Hepatic stellate cell (primary cell): ENCODE measurements around the gene PUSL1.
"Not testable (repeated sequence)": the region's sequence is repeated elsewhere in the genome, so short reads cannot be mapped to it uniquely, and the experiment has no call there.

Source experiments
- DNase-seq: peaks from one replicate; pipeline ENCODE4 v3.0.0; 2011; ENCODE audit warnings: low spot score

PUSL1 gene

GRCh38 chr1:1310476-1311053, 2.2 kb downstream of the PUSL1 start:
- DNase-seq, result no peak

- no peak for DNase-seq
Observed at GRCh38 chr1:1311107-1312104, 3.0 kb downstream of the PUSL1 start.

GRCh38 chr1:1312450-1313314, 4.3 kb downstream of the PUSL1 start:
- DNase-seq, result no peak

GRCh38 chr1:1313500-1314236, 5.3 kb downstream of the PUSL1 start:
- no peak for DNase-seq

DNA sequence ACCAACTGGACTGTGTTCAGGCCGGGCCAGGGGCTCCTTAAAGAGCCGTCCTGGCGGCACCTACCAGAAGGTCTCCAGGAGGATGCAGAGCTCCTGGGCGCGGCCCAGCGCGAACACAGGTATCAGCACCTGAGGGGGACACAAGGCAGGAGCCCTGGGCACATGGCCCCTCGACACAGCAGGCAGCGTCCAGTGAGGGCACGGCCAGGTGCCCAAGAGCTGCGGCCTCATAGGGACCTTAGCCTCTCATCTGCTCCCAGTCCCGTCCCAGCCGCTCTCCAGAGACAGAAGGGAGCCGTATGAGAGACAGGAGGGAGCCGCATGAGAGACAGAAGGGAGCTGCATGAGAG, 5.8 kb downstream of the PUSL1 start:
- DNase-seq, result no peak

- DNase-seq, result no peak
Observed at GRCh38 chr1:1314678-1315335, 6.4 kb downstream of the PUSL1 start.

GRCh38 chr1:1315435-1315954, 7.1 kb downstream of the PUSL1 start:
- no peak for DNase-seq

- not testable (repeated sequence) for DNase-seq
Observed at GRCh38 chr1:1316199-1316598, 7.8 kb downstream of the PUSL1 start.

DNA sequence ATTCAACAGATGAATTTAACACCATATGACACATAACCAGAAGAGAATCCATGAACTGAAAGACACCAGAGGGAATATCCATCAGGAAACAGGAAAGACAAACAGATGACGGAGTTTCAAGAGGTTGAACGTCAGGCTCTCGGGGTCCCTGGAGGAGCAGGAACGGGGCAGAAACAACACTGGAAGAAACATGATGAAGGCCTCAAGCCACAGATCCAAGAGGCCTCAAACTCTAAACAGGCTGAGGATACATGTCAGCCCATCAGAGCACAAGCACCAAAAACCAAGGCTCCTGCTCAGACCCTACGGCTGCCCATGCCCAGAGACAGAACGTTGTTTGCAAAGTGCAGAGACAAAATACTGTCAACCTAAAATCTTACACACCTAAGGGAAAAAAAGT, 9.0 kb downstream of the PUSL1 start:
- no peak for DNase-seq

DNA sequence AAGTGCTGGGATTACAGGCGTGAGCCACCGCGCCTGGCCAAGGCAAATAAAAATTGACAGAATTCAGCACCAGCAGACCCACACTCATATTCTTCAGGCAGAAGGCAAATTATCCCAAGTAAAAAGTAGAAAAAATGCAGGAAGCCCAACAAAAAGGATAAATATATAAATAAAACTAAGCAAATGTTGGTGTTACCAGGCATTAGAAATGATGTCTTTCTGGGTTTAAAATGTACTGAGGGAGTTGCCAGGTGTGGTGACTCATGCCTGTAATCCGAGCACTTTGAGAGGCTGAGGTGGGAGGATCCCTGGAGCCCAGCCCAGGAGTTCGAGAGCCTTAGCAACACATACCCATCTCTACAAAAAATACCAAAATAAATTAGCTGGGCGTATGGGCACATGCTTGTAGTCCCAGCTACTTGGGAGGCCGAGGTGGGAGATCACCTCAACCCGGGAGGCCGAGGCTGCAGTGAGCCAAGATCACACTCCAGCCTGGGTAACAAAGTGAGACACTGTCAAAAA, 9.8 kb downstream of the PUSL1 start:
- DNase-seq, result peak; percentile 61

DNA sequence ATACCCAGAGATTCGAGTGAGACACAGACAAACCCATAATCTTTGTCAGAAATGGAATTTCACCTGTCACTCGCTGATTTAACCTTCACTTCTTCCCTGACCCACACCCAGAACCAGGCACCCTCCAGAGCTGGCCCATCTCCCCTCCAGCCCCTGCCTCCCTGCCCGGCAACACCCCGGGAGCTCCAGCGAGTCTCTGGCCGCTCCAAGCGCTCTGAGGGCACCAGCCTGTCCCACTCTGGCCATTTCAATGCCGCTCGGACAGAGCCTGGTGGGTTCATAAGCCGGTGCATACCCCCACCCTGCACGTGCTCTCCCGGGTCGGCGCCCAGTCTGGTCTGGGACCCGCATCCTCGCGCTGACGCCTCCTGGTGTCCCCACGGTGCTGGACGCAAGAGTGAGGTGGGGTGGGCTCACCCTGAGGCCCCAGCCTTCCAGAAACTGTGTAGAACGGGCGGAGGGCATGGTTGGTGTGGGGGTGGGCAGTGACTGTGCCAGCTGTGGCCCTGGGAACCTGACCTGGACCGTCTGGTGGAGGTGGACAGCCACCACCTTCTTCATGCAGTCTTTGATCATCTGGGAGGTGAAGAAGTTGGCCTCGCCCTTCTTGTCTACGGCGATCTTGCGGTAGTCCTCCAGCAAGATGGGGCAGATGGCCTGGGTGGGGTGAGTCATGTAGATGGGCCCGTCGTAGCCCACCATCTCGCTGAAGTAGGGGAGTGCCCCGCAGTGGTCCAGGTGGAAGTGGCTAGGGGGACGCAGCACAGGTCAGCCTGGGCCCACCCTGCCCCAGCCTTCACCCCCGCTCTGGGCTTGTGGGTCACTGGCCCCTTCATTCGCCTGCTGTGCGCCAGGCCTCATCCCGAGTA, 10.6 kb downstream of the PUSL1 start:
- no peak for DNase-seq

GRCh38 chr1:1319646-1319941, 11.2 kb downstream of the PUSL1 start:
- DNase-seq, result no peak

- peak; percentile 42 for DNase-seq
Observed at GRCh38 chr1:1320666-1321448, 12.5 kb downstream of the PUSL1 start.

GRCh38 chr1:1321477-1321876, 13.1 kb downstream of the PUSL1 start:
- DNase-seq, result no peak

DNA sequence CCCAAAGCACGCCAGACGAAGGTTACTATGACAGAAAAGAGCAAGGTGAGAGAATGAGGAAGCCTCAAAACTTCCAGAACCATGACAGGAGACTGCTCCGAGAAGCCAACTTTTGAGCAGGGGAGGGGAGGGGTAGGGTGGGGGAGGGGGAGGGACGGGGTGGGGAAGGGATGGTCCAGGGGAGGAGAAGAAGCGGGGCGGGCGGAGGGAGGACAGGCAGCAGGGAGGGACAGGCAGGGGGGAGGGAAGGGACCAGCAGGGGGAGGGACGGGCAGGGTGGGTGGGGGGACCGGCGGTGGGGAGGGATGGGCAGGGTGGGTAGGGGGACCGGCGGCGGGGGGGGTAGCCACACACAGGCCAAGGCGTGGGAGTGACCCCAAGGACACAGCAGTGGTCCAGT, 14.0 kb downstream of the PUSL1 start:
- DNase-seq, result no peak

GRCh38 chr1:1322952-1323351, 14.6 kb downstream of the PUSL1 start:
- DNase-seq, result no peak

DNA sequence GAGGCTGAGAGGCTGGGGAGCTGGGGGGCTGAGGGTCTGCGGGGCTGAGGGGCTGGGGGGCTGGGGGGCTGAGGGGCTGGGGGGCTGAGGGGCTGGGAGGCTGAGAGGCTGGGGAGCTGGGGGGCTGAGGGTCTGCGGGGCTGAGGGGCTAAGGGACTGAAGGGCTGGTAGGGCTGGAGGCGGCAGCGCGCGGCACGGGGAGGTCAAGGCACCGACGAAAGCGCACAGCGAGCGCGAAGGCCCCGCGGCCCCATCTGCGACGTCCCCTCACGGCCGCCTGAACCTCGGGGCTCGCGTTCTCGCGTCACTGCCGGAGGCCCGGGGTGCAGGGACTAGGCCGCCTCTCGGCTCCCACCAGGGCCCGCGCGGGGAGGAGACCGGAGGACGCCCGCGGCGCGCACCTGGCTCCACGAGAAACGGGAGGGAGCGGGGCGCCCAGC, 15.7 kb downstream of the PUSL1 start:
- DNase-seq, result no peak

DNA sequence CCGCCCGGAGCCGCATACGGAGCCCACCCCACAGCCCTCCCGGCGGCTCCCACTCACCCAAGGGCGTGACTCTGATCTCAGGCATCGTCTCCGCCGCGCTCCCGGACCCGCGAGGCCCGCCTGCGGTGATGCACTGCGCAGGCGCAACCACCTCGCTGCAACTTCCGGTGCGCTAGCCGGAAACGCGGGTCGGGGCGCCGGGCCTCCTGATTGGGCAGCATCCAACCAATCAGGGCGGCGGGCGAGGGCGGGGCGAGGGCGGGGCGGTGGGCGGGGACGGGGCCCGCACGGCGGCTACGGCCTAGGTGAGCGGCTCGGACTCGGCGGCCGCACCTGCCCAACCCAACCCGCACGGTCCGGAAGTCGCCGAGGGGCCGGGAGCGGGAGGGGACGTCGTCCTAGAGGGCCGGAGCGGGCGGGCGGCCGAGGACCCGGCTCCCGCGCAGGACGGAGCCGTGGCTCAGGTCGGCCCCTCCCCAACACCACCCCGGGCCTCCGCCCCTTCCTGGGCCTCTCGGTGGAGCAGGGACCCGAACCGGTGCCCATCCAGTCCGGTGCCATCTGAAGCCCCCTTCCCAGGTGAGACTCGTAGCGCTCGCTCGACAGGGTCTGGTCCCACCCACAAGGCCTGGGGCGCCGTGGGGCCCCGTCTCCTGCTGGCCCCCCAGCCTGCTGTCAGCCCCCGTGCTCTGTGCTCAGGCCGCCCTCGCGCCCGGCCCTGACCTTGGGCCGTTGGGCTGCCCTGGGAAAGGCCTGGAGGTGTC, 16.3 kb downstream of the PUSL1 start, which contains the start of the genes CPTP and INTS11:
Gene CPTP, plus strand, starts transcription at position 279 of the 764 bp plus-strand sequence. CDS start 2,109 bp downstream, outside the sequence.
Gene INTS11, minus strand, starts transcription at position 137 of the 764 bp plus-strand sequence. Its CDS starts 52 bp downstream, at position 85.
- peak; percentile 99 for DNase-seq
